Measurements from ENCODE around the gene KCNJ8. TPM values are rescaled to one million over a fixed set of nuclear protein-coding genes. Genes with fewer than 3 reads are reported as not detected.
"Not testable (repeated sequence)": the region's sequence is repeated elsewhere in the genome, so short reads cannot be mapped to it uniquely, and the experiment has no call there.

Gene KCNJ8
- total RNA-seq, 1 donor from 2014 or later: 0.59 TPM

- no peaks in the 10 kb centered on the region for H3K36me3 Mint-ChIP-seq (ENCODE audit: unreplicated experiment)
- H3K27ac Mint-ChIP-seq (ENCODE audit: unreplicated experiment): peak overlapping the region; percentile 19
- no peak for TF ChIP-seq CTCF (IDR thresholded peaks at IDR 0.05)
- no peaks in the 10 kb centered on the region for H3K9me3 Mint-ChIP-seq (ENCODE audit: unreplicated experiment)
- H3K4me3 Mint-ChIP-seq (ENCODE audit: unreplicated experiment): no peak overlapping the region
- H3K4me1 Mint-ChIP-seq (ENCODE audit: unreplicated experiment): peaks cover 16% of the 10 kb centered on the region
- no peak for DNase-seq (ENCODE audit: extremely low spot score, unreplicated experiment)
- no peaks in the 10 kb centered on the region for H3K27me3 Mint-ChIP-seq (ENCODE audit: unreplicated experiment)
Observed at GRCh38 chr12:21815306-21816062, 41.0 kb upstream of the KCNJ8 start.

GRCh38 chr12:21814814-21815213 lies 40.3 kb upstream of the KCNJ8 start:
- Mint-ChIP-seq H3K36me3 (ENCODE audit: unreplicated experiment) (no peaks in the 10 kb centered on the region), H3K27ac (ENCODE audit: unreplicated experiment) (no peak overlapping the region), H3K9me3 (ENCODE audit: unreplicated experiment) (no peaks in the 10 kb centered on the region), H3K4me3 (ENCODE audit: unreplicated experiment) (no peak overlapping the region), H3K27me3 (ENCODE audit: unreplicated experiment) (no peaks in the 10 kb centered on the region), H3K4me1 (ENCODE audit: unreplicated experiment) (peaks cover 16% of the 10 kb centered on the region)
- no peak for DNase-seq (ENCODE audit: extremely low spot score, unreplicated experiment)
- TF ChIP-seq CTCF (IDR thresholded peaks at IDR 0.05): no peak

- H3K27me3 Mint-ChIP-seq (ENCODE audit: unreplicated experiment): no peaks in the 10 kb centered on the region
- H3K9me3 Mint-ChIP-seq (ENCODE audit: unreplicated experiment): no peaks in the 10 kb centered on the region
- no peak for DNase-seq (ENCODE audit: extremely low spot score, unreplicated experiment)
- H3K36me3 Mint-ChIP-seq (ENCODE audit: unreplicated experiment): no peaks in the 10 kb centered on the region
- H3K4me3 Mint-ChIP-seq (ENCODE audit: unreplicated experiment): no peak overlapping the region
- H3K4me1 Mint-ChIP-seq (ENCODE audit: unreplicated experiment): peaks cover 11% of the 10 kb centered on the region
- TF ChIP-seq CTCF (IDR thresholded peaks at IDR 0.05): no peak
- H3K27ac Mint-ChIP-seq (ENCODE audit: unreplicated experiment): no peak overlapping the region
Observed at GRCh38 chr12:21814327-21814726, 39.8 kb upstream of the KCNJ8 start.

- H3K4me1 Mint-ChIP-seq (ENCODE audit: unreplicated experiment): peaks cover 7% of the 10 kb centered on the region
- no peak for TF ChIP-seq CTCF (IDR thresholded peaks at IDR 0.05)
- H3K27ac Mint-ChIP-seq (ENCODE audit: unreplicated experiment): no peak overlapping the region
- no peaks in the 10 kb centered on the region for H3K9me3 Mint-ChIP-seq (ENCODE audit: unreplicated experiment)
- DNase-seq (ENCODE audit: extremely low spot score, unreplicated experiment): no peak
- no peak overlapping the region for H3K4me3 Mint-ChIP-seq (ENCODE audit: unreplicated experiment)
- H3K36me3 Mint-ChIP-seq (ENCODE audit: unreplicated experiment): no peaks in the 10 kb centered on the region
- H3K27me3 Mint-ChIP-seq (ENCODE audit: unreplicated experiment): no peaks in the 10 kb centered on the region
Observed at GRCh38 chr12:21813751-21814150, 39.2 kb upstream of the KCNJ8 start.

- H3K27me3 Mint-ChIP-seq (ENCODE audit: unreplicated experiment): no peaks in the 10 kb centered on the region
- H3K36me3 Mint-ChIP-seq (ENCODE audit: unreplicated experiment): no peaks in the 10 kb centered on the region
Observed at GRCh38 chr12:21813125-21813524, 38.6 kb upstream of the KCNJ8 start.

GRCh38 chr12:21812340-21812739 lies 37.8 kb upstream of the KCNJ8 start:
- H3K4me3 Mint-ChIP-seq (ENCODE audit: unreplicated experiment); H3K9me3 Mint-ChIP-seq (ENCODE audit: unreplicated experiment); H3K27ac Mint-ChIP-seq (ENCODE audit: unreplicated experiment); H3K4me1 Mint-ChIP-seq (ENCODE audit: unreplicated experiment); H3K36me3 Mint-ChIP-seq (ENCODE audit: unreplicated experiment); DNase-seq (ENCODE audit: extremely low spot score, unreplicated experiment); H3K27me3 Mint-ChIP-seq (ENCODE audit: unreplicated experiment): not testable (repeated sequence)

More at GRCh38 chr12:21813125-21813524, 38.6 kb upstream of the KCNJ8 start:
- peaks cover 7% of the 10 kb centered on the region for H3K4me1 Mint-ChIP-seq (ENCODE audit: unreplicated experiment)
- no peak overlapping the region for H3K4me3 Mint-ChIP-seq (ENCODE audit: unreplicated experiment)
- DNase-seq (ENCODE audit: extremely low spot score, unreplicated experiment): no peak
- no peaks in the 10 kb centered on the region for H3K9me3 Mint-ChIP-seq (ENCODE audit: unreplicated experiment)
- no peak for TF ChIP-seq CTCF (IDR thresholded peaks at IDR 0.05)
- no peak overlapping the region for H3K27ac Mint-ChIP-seq (ENCODE audit: unreplicated experiment)

Measured in osteocyte (in vitro differentiated cells).